Nephron (organoid): ENCODE results near the gene GPR39.

ENCODE experiments used
- H3K27ac Mint-ChIP-seq, 3 experiments: 2 replicates each; pipeline ENCODE4 v1.8.0; 2020; ENCODE audit warnings: mixed read lengths in 3 of 3, mild to moderate bottlenecking in 2 of 3, moderate library complexity in 1 of 3
- H3K27me3 Mint-ChIP-seq: 2 replicates; pipeline ENCODE4 v1.8.0; 2021; ENCODE audit warnings: low read depth, mild to moderate bottlenecking, moderate library complexity, mixed read lengths
- H3K36me3 Mint-ChIP-seq: 2 replicates; pipeline ENCODE4 v1.8.0; 2020; ENCODE audit warnings: low read depth, mixed read lengths
- H3K4me1 Mint-ChIP-seq: 2 replicates; pipeline ENCODE4 v1.8.0; 2020; ENCODE audit warnings: mixed read lengths
- H3K4me3 Mint-ChIP-seq, 3 experiments: 2 replicates each; pipeline ENCODE4 v1.8.0; 2020; ENCODE audit warnings: mild to moderate bottlenecking in 3 of 3, mixed read lengths in 3 of 3, moderate library complexity in 2 of 3
- H3K9me3 Mint-ChIP-seq: 2 replicates; pipeline ENCODE4 v1.8.0; 2020; ENCODE audit warnings: mixed read lengths
- TF ChIP-seq, protein P1 (sequence below), 3 experiments: fragments of 200-600 bp; sonication (generic); IDR thresholded peaks; one replicate each; pipeline ENCODE4 v1.5.0; 2021; ENCODE audit warnings: antibody characterized with exemption in 3 of 3; ENCODE audit not compliant: unreplicated experiment in 3 of 3

The GPR39 gene

DNA sequence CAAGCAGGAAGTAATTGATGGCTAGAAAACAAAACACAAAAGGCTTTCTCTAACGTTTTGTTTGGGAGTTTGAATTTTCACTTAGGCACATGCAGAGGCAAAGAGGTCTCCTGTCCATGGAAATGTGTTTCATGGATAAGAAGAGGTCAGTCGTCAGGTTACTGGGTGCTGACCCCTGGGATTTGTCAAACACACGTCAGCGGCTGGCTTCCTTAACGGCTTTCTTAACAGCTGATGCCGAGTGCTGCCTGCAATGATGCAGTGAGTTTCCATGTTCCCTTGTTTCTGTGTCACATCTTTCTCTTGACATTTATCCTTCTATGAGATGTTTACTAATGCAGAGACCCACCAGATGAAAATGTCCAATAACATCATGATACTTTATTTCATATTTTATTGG is 31.7 kb downstream of the GPR39 start:
- Mint-ChIP-seq H3K4me3 (no peak overlapping the region), H3K36me3 (no peaks in the 10 kb centered on the region), H3K9me3 (peaks cover 3% of the 10 kb centered on the region), H3K27ac (no peak overlapping the region), H3K4me1 (no peaks in the 10 kb centered on the region), H3K27me3 (peaks cover 3% of the 10 kb centered on the region)
- TF ChIP-seq, protein P1, sequence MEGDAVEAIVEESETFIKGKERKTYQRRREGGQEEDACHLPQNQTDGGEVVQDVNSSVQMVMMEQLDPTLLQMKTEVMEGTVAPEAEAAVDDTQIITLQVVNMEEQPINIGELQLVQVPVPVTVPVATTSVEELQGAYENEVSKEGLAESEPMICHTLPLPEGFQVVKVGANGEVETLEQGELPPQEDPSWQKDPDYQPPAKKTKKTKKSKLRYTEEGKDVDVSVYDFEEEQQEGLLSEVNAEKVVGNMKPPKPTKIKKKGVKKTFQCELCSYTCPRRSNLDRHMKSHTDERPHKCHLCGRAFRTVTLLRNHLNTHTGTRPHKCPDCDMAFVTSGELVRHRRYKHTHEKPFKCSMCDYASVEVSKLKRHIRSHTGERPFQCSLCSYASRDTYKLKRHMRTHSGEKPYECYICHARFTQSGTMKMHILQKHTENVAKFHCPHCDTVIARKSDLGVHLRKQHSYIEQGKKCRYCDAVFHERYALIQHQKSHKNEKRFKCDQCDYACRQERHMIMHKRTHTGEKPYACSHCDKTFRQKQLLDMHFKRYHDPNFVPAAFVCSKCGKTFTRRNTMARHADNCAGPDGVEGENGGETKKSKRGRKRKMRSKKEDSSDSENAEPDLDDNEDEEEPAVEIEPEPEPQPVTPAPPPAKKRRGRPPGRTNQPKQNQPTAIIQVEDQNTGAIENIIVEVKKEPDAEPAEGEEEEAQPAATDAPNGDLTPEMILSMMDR (IDR thresholded peaks at IDR 0.05; ENCODE audit: unreplicated experiment in 3 of 3) = no peak

DNA sequence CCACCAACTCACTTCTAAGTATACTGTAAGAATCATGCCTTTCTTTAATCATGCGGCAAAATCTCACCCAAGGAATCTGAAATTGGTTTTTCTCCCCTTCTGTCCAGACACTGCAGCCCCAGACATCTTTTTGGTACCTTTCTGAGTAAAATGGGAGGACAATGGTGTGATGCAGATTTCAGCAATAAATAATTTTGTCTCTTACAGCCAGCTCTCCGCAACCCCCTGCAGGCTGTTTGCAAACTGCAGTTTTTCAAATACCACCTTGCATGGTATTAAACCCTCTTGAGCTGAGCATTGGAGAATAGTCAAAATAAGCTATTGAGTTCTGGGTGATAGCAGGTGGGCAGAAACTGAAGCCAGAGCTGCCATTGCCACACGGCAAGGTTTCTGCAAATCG is 32.2 kb downstream of the GPR39 start:
- peaks cover 3% of the 10 kb centered on the region for H3K27me3 Mint-ChIP-seq
- no peaks in the 10 kb centered on the region for H3K4me1 Mint-ChIP-seq
- TF ChIP-seq, protein P1 (IDR thresholded peaks at IDR 0.05; ENCODE audit: unreplicated experiment in 3 of 3) = peak; percentile 46 to 53 (median 49)
- peaks cover 3% of the 10 kb centered on the region for H3K9me3 Mint-ChIP-seq
- no peak overlapping the region for H3K4me3 Mint-ChIP-seq
- no peak overlapping the region for H3K27ac Mint-ChIP-seq
- no peaks in the 10 kb centered on the region for H3K36me3 Mint-ChIP-seq

DNA sequence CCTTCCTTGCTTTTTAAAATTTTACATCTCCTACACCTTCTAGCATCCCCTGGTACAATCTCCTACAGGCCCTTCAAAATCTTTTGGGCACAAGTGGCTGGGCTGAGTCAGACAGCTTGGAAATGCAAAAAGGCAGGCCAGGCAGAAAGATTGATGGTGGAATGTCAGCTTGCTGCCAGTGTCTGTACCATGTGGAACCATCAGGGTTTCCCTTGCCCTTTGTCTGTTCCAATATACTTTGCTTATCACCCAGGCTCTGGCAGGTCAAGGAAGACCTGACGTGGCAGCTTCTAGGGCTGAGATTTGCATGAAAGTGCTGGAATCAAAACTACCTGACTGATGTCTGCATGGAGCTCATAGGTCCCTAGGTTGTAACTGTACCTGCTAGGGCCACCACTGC is 33.3 kb downstream of the GPR39 start:
- H3K4me3 Mint-ChIP-seq = no peak overlapping the region
- H3K36me3 Mint-ChIP-seq = no peaks in the 10 kb centered on the region
- no peaks in the 10 kb centered on the region for H3K4me1 Mint-ChIP-seq
- peaks cover 6% of the 10 kb centered on the region for H3K9me3 Mint-ChIP-seq
- TF ChIP-seq, protein P1 (IDR thresholded peaks at IDR 0.05; ENCODE audit: unreplicated experiment in 3 of 3) = no peak
- peaks cover 3% of the 10 kb centered on the region for H3K27me3 Mint-ChIP-seq
- H3K27ac Mint-ChIP-seq = no peak overlapping the region

DNA sequence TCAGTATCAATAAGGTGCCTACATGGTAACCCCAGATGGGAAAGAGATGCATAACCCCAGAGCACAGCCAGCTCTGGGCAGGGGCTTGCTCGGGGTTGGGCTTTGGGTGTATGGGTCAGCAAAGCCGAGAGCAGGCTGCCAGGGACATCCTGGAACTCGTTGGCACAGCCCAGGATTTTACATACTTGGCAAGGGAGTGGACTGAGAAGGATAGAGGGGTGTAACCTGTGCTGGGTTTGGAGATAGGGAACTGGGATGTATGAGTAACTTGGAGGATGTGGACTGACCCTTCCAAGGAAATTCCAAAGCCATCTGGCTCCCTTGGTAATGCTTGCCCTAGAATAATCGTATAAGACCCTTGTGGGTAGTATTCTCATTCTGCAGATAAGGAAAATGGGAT is 44.2 kb downstream of the GPR39 start:
- Mint-ChIP-seq H3K4me3 (no peak overlapping the region), H3K36me3 (no peaks in the 10 kb centered on the region), H3K27me3 (no peaks in the 10 kb centered on the region), H3K27ac (no peak overlapping the region), H3K9me3 (peaks cover 12% of the 10 kb centered on the region), H3K4me1 (no peaks in the 10 kb centered on the region)
- TF ChIP-seq, protein P1 (IDR thresholded peaks at IDR 0.05; ENCODE audit: unreplicated experiment in 3 of 3) = no peak

DNA sequence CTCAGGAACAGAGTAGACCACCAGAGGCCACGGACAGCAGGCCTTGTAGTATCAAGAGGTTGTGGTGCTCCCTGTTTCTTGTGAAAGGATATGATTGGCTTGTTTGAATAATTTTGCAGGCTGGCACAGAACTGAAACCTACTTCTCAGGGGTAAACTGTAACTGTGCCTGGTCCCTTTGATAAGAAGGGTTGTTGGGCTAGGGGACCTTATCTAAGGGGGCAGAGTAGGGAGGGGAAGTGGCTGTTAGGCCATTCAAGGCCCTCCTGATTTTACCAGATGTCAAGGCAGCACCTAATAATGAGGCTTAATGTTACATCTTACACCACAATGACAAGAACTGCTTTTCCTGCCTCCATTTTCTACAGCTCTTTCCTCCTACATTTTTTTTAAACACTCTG is 45.6 kb downstream of the GPR39 start:
- Mint-ChIP-seq H3K27ac (no peak overlapping the region), H3K4me3 (no peak overlapping the region), H3K9me3 (peaks cover 9% of the 10 kb centered on the region), H3K27me3 (no peaks in the 10 kb centered on the region), H3K36me3 (no peaks in the 10 kb centered on the region), H3K4me1 (no peaks in the 10 kb centered on the region)
- TF ChIP-seq, protein P1 (IDR thresholded peaks at IDR 0.05; ENCODE audit: unreplicated experiment in 3 of 3) = no peak

DNA sequence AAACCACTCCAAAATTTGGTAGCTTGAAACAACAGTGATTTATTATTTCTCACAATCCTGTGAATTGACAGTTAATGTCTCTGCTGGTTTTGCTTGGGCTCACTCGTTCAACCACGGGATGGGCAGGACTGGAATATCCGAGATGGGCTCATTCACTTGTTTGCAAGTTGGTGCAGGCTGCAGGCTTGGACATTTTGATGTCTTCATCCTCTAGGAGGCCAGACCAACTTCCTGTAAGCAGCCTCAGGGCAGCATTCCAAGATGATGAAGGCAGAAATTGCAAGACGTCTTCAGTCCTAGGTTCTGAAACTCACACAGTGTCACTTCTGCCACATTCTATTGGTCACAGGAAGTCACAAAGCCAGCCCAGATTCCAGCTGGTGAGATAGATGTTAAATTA is 47.1 kb downstream of the GPR39 start:
- no peaks in the 10 kb centered on the region for H3K4me1 Mint-ChIP-seq
- H3K9me3 Mint-ChIP-seq = peaks cover 9% of the 10 kb centered on the region
- no peaks in the 10 kb centered on the region for H3K36me3 Mint-ChIP-seq
- H3K4me3 Mint-ChIP-seq = no peak overlapping the region
- H3K27ac Mint-ChIP-seq = no peak overlapping the region
- TF ChIP-seq, protein P1 (IDR thresholded peaks at IDR 0.05; ENCODE audit: unreplicated experiment in 3 of 3) = no peak
- no peaks in the 10 kb centered on the region for H3K27me3 Mint-ChIP-seq
